AG08395 (cell line): ENCODE measurements around the gene SEPTIN2.
A peak's percentile ranks its signal among the peaks of the same experiment; 100 is the strongest.
"Not testable (repeated sequence)": the region's sequence is repeated elsewhere in the genome, so short reads cannot be mapped to it uniquely, and the experiment has no call there.

Experiments
- DNase-seq: peaks from one replicate; pipeline ENCODE4 v3.0.0; 2012; ENCODE audit warnings: mixed read lengths, low spot score

SEPTIN2 gene

GRCh38 chr2:241286348-241287090 lies 29.2 kb upstream of the SEPTIN2 start:
- DNase-seq = no peak

- DNase-seq = no peak
Measured at GRCh38 chr2:241288324-241288888, 27.3 kb upstream of the SEPTIN2 start.

GRCh38 chr2:241289053-241289452 lies 26.7 kb upstream of the SEPTIN2 start:
- no peak for DNase-seq

- no peak for DNase-seq
Measured at GRCh38 chr2:241289597-241289996, 26.1 kb upstream of the SEPTIN2 start.

- no peak for DNase-seq
Measured at GRCh38 chr2:241291153-241291552, 24.6 kb upstream of the SEPTIN2 start.

GRCh38 chr2:241291977-241292376 lies 23.7 kb upstream of the SEPTIN2 start:
- DNase-seq = no peak

GRCh38 chr2:241293378-241293797 lies 22.3 kb upstream of the SEPTIN2 start:
- DNase-seq = not testable (repeated sequence)

GRCh38 chr2:241295326-241296095 lies 20.2 kb upstream of the SEPTIN2 start:
- no peak for DNase-seq

- DNase-seq = no peak
Measured at GRCh38 chr2:241296767-241297166, 19.0 kb upstream of the SEPTIN2 start.

- DNase-seq = no peak
Measured at GRCh38 chr2:241298673-241299072, 17.1 kb upstream of the SEPTIN2 start.

GRCh38 chr2:241300000-241300399 lies 15.7 kb upstream of the SEPTIN2 start:
- DNase-seq = no peak

- DNase-seq = no peak
Measured at GRCh38 chr2:241302083-241302482, 13.6 kb upstream of the SEPTIN2 start.

- DNase-seq = no peak
Measured at GRCh38 chr2:241302759-241303651, 12.7 kb upstream of the SEPTIN2 start.

GRCh38 chr2:241304039-241304670 lies 11.6 kb upstream of the SEPTIN2 start:
- DNase-seq = no peak

GRCh38 chr2:241307055-241307454 lies 8.7 kb upstream of the SEPTIN2 start:
- no peak for DNase-seq

GRCh38 chr2:241308267-241308666 lies 7.5 kb upstream of the SEPTIN2 start:
- no peak for DNase-seq

GRCh38 chr2:241308832-241309500 lies 6.8 kb upstream of the SEPTIN2 start:
- DNase-seq = no peak

GRCh38 chr2:241309684-241310117 lies 6.0 kb upstream of the SEPTIN2 start:
- DNase-seq = peak; percentile 45

- DNase-seq = no peak
Measured at GRCh38 chr2:241310917-241311566, 4.7 kb upstream of the SEPTIN2 start.

GRCh38 chr2:241312082-241312481 lies 3.6 kb upstream of the SEPTIN2 start:
- DNase-seq = peak; percentile 52
